Lung (tissue), 12 donors: ENCODE data around the gene MSRB1. TPM values are rescaled to one million over a fixed set of nuclear protein-coding genes. Genes with fewer than 3 reads are reported as not detected.

Experiments
- ATAC-seq: fragments of 200-7000 bp; cut with Tn5 transposase; one replicate; pipeline ENCODE4 v1.9.1; 2020; ENCODE audit warnings: moderate number of reproducible peaks; ENCODE audit not compliant: insufficient read depth, low FRiP score
- DNase-seq, 3 donors: peaks; one replicate each; pipeline ENCODE4 v3.0.0-alpha.2; 2013 to 2017
- H3K27ac ChIP-seq, 2 donors: one replicate each; pipeline ENCODE4 v1.5.1; 2013; ENCODE audit warnings: mild to moderate bottlenecking in 2 of 2, moderate library complexity in 2 of 2, control low read depth in 1 of 2, inconsistent platforms in 1 of 2, low read depth in 1 of 2, low read length in 1 of 2
- H3K27me3 ChIP-seq, 3 donors: one replicate each; pipeline ENCODE4 v1.5.1; 2013; ENCODE audit warnings: low read length in 2 of 3; ENCODE audit not compliant: control insufficient read depth in 3 of 3, insufficient read depth in 3 of 3
- H3K36me3 ChIP-seq, 4 donors: one replicate each; pipeline ENCODE4 v1.5.1; 2013; ENCODE audit warnings: low read length in 4 of 4, mild to moderate bottlenecking in 1 of 4, moderate library complexity in 1 of 4; ENCODE audit not compliant: control insufficient read depth in 4 of 4, insufficient read depth in 4 of 4
- H3K4me1 ChIP-seq, 5 donors: one replicate each; pipeline ENCODE4 v1.5.1; 2013; ENCODE audit warnings: low read length in 5 of 5, mild to moderate bottlenecking in 2 of 5, moderate library complexity in 1 of 5; ENCODE audit not compliant: control insufficient read depth in 5 of 5, insufficient read depth in 5 of 5
- H3K4me3 ChIP-seq: one replicate; pipeline ENCODE4 v1.5.1; 2013; ENCODE audit warnings: mild to moderate bottlenecking, control low read depth, moderate library complexity
- H3K9ac ChIP-seq, 2 donors: one replicate each; pipeline ENCODE4 v1.5.1; 2013; ENCODE audit warnings: low read length in 2 of 2, control low read depth in 1 of 2; ENCODE audit not compliant: insufficient read depth in 1 of 2
- H3K9me3 ChIP-seq, 4 donors: one replicate each; pipeline ENCODE4 v1.5.1; 2013; ENCODE audit warnings: low read length in 3 of 4, mild to moderate bottlenecking in 1 of 4, moderate library complexity in 1 of 4; ENCODE audit not compliant: control insufficient read depth in 4 of 4, insufficient read depth in 3 of 4
- CTCF ChIP-seq: IDR thresholded peaks from 2 replicates; pipeline ENCODE4 v1.5.1; 2012; ENCODE audit warnings: mild to moderate bottlenecking; ENCODE audit errors: control extremely low read depth, extremely low read depth
- WGBS, 2 donors: extraction: QIAGEN DNeasy Blood & Tissue Kit; methylation state at CpG; one replicate each; pipeline ENCODE4 v1.1.7; 2013; 5-methylcytosine and 5-hydroxymethylcytosine counted together
- polyA plus RNA-seq, 2 donors: library from polyadenylated mRNA; stranded (reverse); fragments of 200-250 nt; gene quantifications; one replicate each; pipeline ENCODE4 v1.2.1, GENCODE V29; 2013
- total RNA-seq, 2 donors: library from RNA; depleted of rRNA in 1 of 2; stranded (reverse); fragments of >200 nt in 1 of 2; gene quantifications; one replicate each; pipeline ENCODE4 v1.2.1, GENCODE V29; 2014 to 2021
- donor health status: control.
- donor health status: control.
- donor health status: Bipolar disorder and iron deficiency.
- donor health status: healthy.
- donor health status: DM: yes; HTN: yes; CAD: no.

The MSRB1 gene
- total and polyA plus RNA-seq, 4 donors = 11.1 to 164 (median 51.2) TPM

- ATAC-seq (no peak), DNase-seq (no peak)
- peaks cover 0 to 30% (median 27%) of the 10 kb centered on the region in 3 donors for H3K27me3 ChIP-seq
- no peak overlapping the region for H3K9ac ChIP-seq
- no peak overlapping the region for H3K27ac ChIP-seq
- H3K4me3 ChIP-seq = no peak overlapping the region
- H3K4me1 ChIP-seq = peaks cover 0 to 7% (median 6%) of the 10 kb centered on the region in 5 donors
- 2 to 5% methylated on average over 18 of the region's 18 CpGs for WGBS, 2 donors
- peaks cover 0 to 10% (median 7%) of the 10 kb centered on the region in 4 donors for H3K36me3 ChIP-seq
- H3K9me3 ChIP-seq = no peaks in the 10 kb centered on the region
- no peak for TF ChIP-seq CTCF
Measured at GRCh38 chr16:1991135-1991551, 48.1 kb upstream of the MSRB1 start.

- WGBS, 2 donors = 3% methylated on average over 38 to 50 of the region's 50 CpGs
- no peak for DNase-seq
Measured at GRCh38 chr16:1990351-1991134, 47.5 kb upstream of the MSRB1 start.

GRCh38 chr16:1990101-1990350, 47.0 kb upstream of the MSRB1 start:
- DNase-seq (no peak), ATAC-seq (no peak)
- Histone ChIP-seq H3K36me3 (peaks cover 0 to 15% (median 11%) of the 10 kb centered on the region in 4 donors), H3K9ac (no peak overlapping the region), H3K4me1 (peaks cover 3 to 14% (median 7%) of the 10 kb centered on the region in 5 donors), H3K27me3 (peaks cover 0 to 30% (median 27%) of the 10 kb centered on the region in 3 donors), H3K9me3 (no peaks in the 10 kb centered on the region), H3K4me3 (no peak overlapping the region), H3K27ac (no peak overlapping the region)
- WGBS, 2 donors = 1% methylated on average over 25 of the region's 25 CpGs; no CpG with 5 or more reads in 1 of the 2 donors
- no peak for TF ChIP-seq CTCF

More at GRCh38 chr16:1990351-1991134, 47.5 kb upstream of the MSRB1 start:
- Histone ChIP-seq H3K4me1 (peaks cover 0 to 9% (median 6%) of the 10 kb centered on the region in 5 donors), H3K9ac (no peak overlapping the region), H3K9me3 (no peaks in the 10 kb centered on the region), H3K27me3 (peaks cover 0 to 30% (median 27%) of the 10 kb centered on the region in 3 donors), H3K27ac (no peak overlapping the region), H3K4me3 (no peak overlapping the region), H3K36me3 (peaks cover 0 to 15% (median 12%) of the 10 kb centered on the region in 4 donors)
- TF ChIP-seq CTCF = no peak
- ATAC-seq = no peak
